HG03565 (cell line): Measurements from ENCODE around the gene PHLPP1.
A peak's percentile ranks its signal among the peaks of the same experiment; 100 is the strongest.

ENCODE experiments used
- ATAC-seq: cut with Tn5 transposase; IDR thresholded peaks from one replicate; pipeline ENCODE4 v1.9.1; 2021; ENCODE audit warnings: mild to moderate bottlenecking, moderate library complexity; ENCODE audit not compliant: unreplicated experiment

The PHLPP1 gene

GRCh38 chr18:62717169-62717924 lies 2.0 kb downstream of the PHLPP1 start:
- no peak for ATAC-seq

GRCh38 chr18:62717925-62718800 lies 2.8 kb downstream of the PHLPP1 start:
- ATAC-seq, result no peak

- ATAC-seq, result no peak
These were observed 4.7 kb downstream of the PHLPP1 start for GRCh38 chr18:62720048-62720447.

GRCh38 chr18:62720766-62721613 lies 5.6 kb downstream of the PHLPP1 start:
- ATAC-seq, result no peak

- ATAC-seq, result no peak
These were observed 6.8 kb downstream of the PHLPP1 start for GRCh38 chr18:62721839-62722795.

GRCh38 chr18:62723666-62724281 lies 8.4 kb downstream of the PHLPP1 start:
- ATAC-seq, result no peak

- ATAC-seq, result no peak
These were observed 10.6 kb downstream of the PHLPP1 start for GRCh38 chr18:62725896-62726295.

GRCh38 chr18:62728254-62728653 lies 12.9 kb downstream of the PHLPP1 start:
- no peak for ATAC-seq

- ATAC-seq, result peak; percentile 84
These were observed 14.4 kb downstream of the PHLPP1 start for GRCh38 chr18:62729487-62730386.

GRCh38 chr18:62730941-62731340 lies 15.6 kb downstream of the PHLPP1 start:
- ATAC-seq, result no peak

- ATAC-seq, result no peak
These were observed 17.3 kb downstream of the PHLPP1 start for GRCh38 chr18:62732617-62733016.

- ATAC-seq, result no peak
These were observed 18.9 kb downstream of the PHLPP1 start for GRCh38 chr18:62734290-62734689.

- ATAC-seq, result no peak
These were observed 20.0 kb downstream of the PHLPP1 start for GRCh38 chr18:62735387-62735786.

- ATAC-seq, result no peak
These were observed 20.9 kb downstream of the PHLPP1 start for GRCh38 chr18:62736077-62736855.

- no peak for ATAC-seq
These were observed 22.0 kb downstream of the PHLPP1 start for GRCh38 chr18:62737241-62737873.

- ATAC-seq, result no peak
These were observed 23.3 kb downstream of the PHLPP1 start for GRCh38 chr18:62738639-62739038.

- ATAC-seq, result no peak
These were observed 24.6 kb downstream of the PHLPP1 start for GRCh38 chr18:62739911-62740310.
